Activated CD4-positive, alpha-beta T cell treated with anti-CD3 and anti-CD28 coated beads, Interleukin-2, amount 10 ng/mL, durations not matched to agents 24 days and 14 days (primary cell): ENCODE data around the gene EPS8L3. TPM values are rescaled to one million over a fixed set of nuclear protein-coding genes. Genes with fewer than 3 reads are reported as not detected.

Experiments used
- DNase-seq: peaks from one replicate; pipeline ENCODE4 v3.0.0; 2022
- H3K27ac Mint-ChIP-seq: one replicate; pipeline ENCODE4 v1.8.0; 2022; ENCODE audit warnings: mild to moderate bottlenecking, mixed read lengths
- H3K27me3 Mint-ChIP-seq: one replicate; pipeline ENCODE4 v1.8.0; 2022; ENCODE audit warnings: mixed read lengths
- H3K36me3 Mint-ChIP-seq: one replicate; pipeline ENCODE4 v1.8.0; 2022; ENCODE audit warnings: low read depth, mild to moderate bottlenecking, mixed read lengths
- H3K4me1 Mint-ChIP-seq: one replicate; pipeline ENCODE4 v1.8.0; 2021; ENCODE audit warnings: mixed read lengths
- H3K4me3 Mint-ChIP-seq: one replicate; pipeline ENCODE4 v1.8.0; 2022; ENCODE audit warnings: mild to moderate bottlenecking, moderate library complexity, mixed read lengths
- H3K9me3 Mint-ChIP-seq: one replicate; pipeline ENCODE4 v1.8.0; 2021; ENCODE audit warnings: mixed read lengths
- intact Hi-C: fragments of 100-400 bp; cut with micrococcal nuclease; formaldehyde crosslinking; loops from one replicate; pipeline ENCODE4 v1.15.1; 2023
- total RNA-seq: library from RNA; stranded (reverse); gene quantifications from 2 replicates; pipeline ENCODE4 v1.2.3, GENCODE V29; 2022

The EPS8L3 gene
- total RNA-seq, 1 donor from 2014 or later, result not detected

GRCh38 chr1:109739738-109740614 lies 23.7 kb downstream of the EPS8L3 start:
- peak; percentile 96 for DNase-seq
- intact Hi-C loops, result loop anchor here (2.0 kb wide), 1 partner anchor 53 kb away; the partner anchor contains the start of gene GSTM1
- H3K9me3 Mint-ChIP-seq, result no peaks in the 10 kb centered on the region
- peaks cover 6% of the 10 kb centered on the region for H3K4me1 Mint-ChIP-seq
- H3K27ac Mint-ChIP-seq, result peak overlapping the region; percentile 64
- H3K36me3 Mint-ChIP-seq, result no peaks in the 10 kb centered on the region
- peak overlapping the region; percentile 87 for H3K4me3 Mint-ChIP-seq
- peaks cover 30% of the 10 kb centered on the region for H3K27me3 Mint-ChIP-seq

- Mint-ChIP-seq H3K9me3 (no peaks in the 10 kb centered on the region), H3K4me1 (no peaks in the 10 kb centered on the region), H3K27ac (no peak overlapping the region), H3K27me3 (peaks cover 18% of the 10 kb centered on the region), H3K4me3 (no peak overlapping the region), H3K36me3 (no peaks in the 10 kb centered on the region)
- DNase-seq, result no peak
- intact Hi-C loops, result no loop called here
These were observed 30.4 kb downstream of the EPS8L3 start for GRCh38 chr1:109733236-109733870.

- no peaks in the 10 kb centered on the region for H3K36me3 Mint-ChIP-seq
These were observed 31.3 kb downstream of the EPS8L3 start for GRCh38 chr1:109732390-109732881.

GRCh38 chr1:109730666-109731065 lies 33.1 kb downstream of the EPS8L3 start:
- no peak overlapping the region for H3K4me3 Mint-ChIP-seq
- no peaks in the 10 kb centered on the region for H3K4me1 Mint-ChIP-seq
- intact Hi-C loops, result no loop called here
- H3K36me3 Mint-ChIP-seq, result no peaks in the 10 kb centered on the region
- no peak for DNase-seq
- H3K27ac Mint-ChIP-seq, result no peak overlapping the region
- no peaks in the 10 kb centered on the region for H3K9me3 Mint-ChIP-seq
- H3K27me3 Mint-ChIP-seq, result peaks cover 27% of the 10 kb centered on the region

More at GRCh38 chr1:109732390-109732881, 31.3 kb downstream of the EPS8L3 start:
- Mint-ChIP-seq H3K27me3 (peaks cover 14% of the 10 kb centered on the region), H3K27ac (no peak overlapping the region), H3K9me3 (no peaks in the 10 kb centered on the region), H3K4me1 (no peaks in the 10 kb centered on the region), H3K4me3 (no peak overlapping the region)
- no peak for DNase-seq
- intact Hi-C loops, result no loop called here

DNA sequence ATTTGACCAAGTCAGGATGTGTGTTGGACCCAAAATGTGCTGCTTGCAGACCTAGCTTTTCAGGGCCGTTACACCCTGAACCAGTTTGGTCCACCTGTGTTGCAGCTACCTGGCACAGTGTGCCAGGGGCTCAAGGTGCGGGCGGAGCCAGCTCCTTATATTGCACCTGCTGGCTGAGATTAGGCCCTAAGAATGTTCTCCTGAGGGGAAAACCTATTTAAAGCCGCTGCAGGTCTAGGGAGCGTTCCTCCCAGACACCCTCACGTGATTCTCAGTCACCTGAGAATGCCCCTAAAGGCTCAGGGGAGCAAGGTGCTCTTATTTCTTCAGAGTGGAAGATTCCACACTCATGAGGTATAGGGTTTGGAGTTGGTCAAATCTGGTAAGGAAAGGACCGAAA lies 34.9 kb downstream of the EPS8L3 start:
- H3K4me1 Mint-ChIP-seq, result no peaks in the 10 kb centered on the region
- no peak for DNase-seq
- H3K4me3 Mint-ChIP-seq, result no peak overlapping the region
- no peaks in the 10 kb centered on the region for H3K9me3 Mint-ChIP-seq
- no peaks in the 10 kb centered on the region for H3K36me3 Mint-ChIP-seq
- H3K27ac Mint-ChIP-seq, result no peak overlapping the region
- peaks cover 31% of the 10 kb centered on the region for H3K27me3 Mint-ChIP-seq
- intact Hi-C loops, result no loop called here

DNA sequence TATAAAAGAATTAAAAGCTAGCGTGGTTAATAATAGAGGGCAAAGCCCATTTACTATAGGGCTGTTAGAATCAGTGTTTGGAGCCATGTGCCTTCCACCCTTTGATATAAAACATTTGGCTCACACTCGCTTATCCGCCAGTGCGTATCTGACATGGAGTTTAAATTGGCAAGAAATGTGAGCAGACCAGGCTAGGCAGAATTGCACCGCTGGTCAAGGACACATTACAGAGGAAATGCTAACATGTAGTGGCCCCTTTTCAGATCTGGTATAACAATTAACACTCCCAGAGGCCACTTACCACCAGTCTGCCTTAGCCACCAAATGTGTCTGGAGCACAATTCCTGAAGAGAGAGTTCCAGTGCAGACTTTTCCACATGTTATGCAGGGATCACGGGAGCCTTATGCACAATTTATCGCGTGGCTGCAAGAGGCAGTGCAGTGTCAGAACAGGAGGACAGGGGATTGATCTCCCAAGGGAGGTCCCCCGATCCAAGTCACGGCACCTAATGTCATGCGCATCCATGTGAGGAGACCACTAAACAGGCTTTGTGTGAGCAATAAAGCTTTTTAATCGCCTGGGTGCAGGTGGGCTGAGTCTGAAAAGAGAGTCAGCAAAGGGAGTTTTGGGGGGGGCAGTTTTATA lies 36.9 kb downstream of the EPS8L3 start:
- Mint-ChIP-seq H3K27ac (no peak overlapping the region), H3K36me3 (no peaks in the 10 kb centered on the region), H3K9me3 (no peaks in the 10 kb centered on the region), H3K27me3 (peaks cover 28% of the 10 kb centered on the region), H3K4me1 (no peaks in the 10 kb centered on the region), H3K4me3 (no peak overlapping the region)
- DNase-seq, result no peak
- intact Hi-C loops, result no loop called here

DNA sequence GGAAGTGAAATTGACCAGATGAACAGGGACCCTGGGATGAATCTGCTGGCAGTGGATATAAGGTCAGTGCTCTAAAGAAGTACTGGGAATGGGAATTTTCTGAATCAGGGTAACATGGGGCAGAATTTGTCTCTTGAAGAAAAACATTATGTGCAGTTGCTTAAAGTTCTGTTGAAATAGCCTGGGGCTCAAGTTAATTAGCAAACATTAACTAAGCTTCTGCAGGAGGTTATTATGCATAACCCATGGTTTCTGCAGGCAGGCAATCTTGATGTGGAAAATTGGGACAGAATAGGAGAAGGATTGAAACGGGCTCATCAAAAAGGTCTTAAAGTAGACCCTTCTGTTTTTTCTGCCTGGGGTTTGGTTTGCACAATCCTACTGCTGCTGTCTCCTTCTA lies 37.7 kb downstream of the EPS8L3 start:
- intact Hi-C loops, result no loop called here
- H3K4me1 Mint-ChIP-seq, result no peaks in the 10 kb centered on the region
- peaks cover 30% of the 10 kb centered on the region for H3K27me3 Mint-ChIP-seq
- H3K9me3 Mint-ChIP-seq, result no peaks in the 10 kb centered on the region
- H3K36me3 Mint-ChIP-seq, result no peaks in the 10 kb centered on the region
- no peak overlapping the region for H3K4me3 Mint-ChIP-seq
- no peak overlapping the region for H3K27ac Mint-ChIP-seq
- no peak for DNase-seq

GRCh38 chr1:109725510-109725909 lies 38.2 kb downstream of the EPS8L3 start:
- intact Hi-C loops, result no loop called here
- Mint-ChIP-seq H3K4me3 (no peak overlapping the region), H3K27me3 (peaks cover 30% of the 10 kb centered on the region), H3K27ac (no peak overlapping the region), H3K36me3 (no peaks in the 10 kb centered on the region), H3K9me3 (no peaks in the 10 kb centered on the region), H3K4me1 (no peaks in the 10 kb centered on the region)
- DNase-seq, result no peak

DNA sequence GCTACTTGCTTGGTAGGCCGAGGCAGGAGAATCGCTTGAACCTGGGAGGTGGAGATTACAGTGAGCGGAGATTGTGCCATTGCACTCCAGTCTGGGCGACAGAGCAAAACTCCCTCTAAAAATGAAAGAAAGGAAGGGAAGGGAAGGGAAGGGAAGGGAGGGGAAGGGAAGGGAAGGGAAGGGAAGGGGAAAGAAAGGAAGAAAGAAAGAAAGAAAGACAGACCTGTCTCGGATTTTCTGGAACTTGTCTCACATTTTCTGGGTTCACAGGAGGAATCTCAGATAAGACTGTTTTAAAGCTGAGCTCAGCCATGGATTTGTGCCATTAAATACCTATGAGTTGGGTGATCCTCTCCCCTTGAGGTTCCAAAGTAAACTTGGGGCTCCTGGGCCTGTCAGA lies 38.8 kb downstream of the EPS8L3 start:
- no peak overlapping the region for H3K27ac Mint-ChIP-seq
- no peaks in the 10 kb centered on the region for H3K36me3 Mint-ChIP-seq
- DNase-seq, result no peak
- no peak overlapping the region for H3K4me3 Mint-ChIP-seq
- H3K9me3 Mint-ChIP-seq, result no peaks in the 10 kb centered on the region
- H3K4me1 Mint-ChIP-seq, result no peaks in the 10 kb centered on the region
- intact Hi-C loops, result no loop called here
- H3K27me3 Mint-ChIP-seq, result peaks cover 29% of the 10 kb centered on the region

DNA sequence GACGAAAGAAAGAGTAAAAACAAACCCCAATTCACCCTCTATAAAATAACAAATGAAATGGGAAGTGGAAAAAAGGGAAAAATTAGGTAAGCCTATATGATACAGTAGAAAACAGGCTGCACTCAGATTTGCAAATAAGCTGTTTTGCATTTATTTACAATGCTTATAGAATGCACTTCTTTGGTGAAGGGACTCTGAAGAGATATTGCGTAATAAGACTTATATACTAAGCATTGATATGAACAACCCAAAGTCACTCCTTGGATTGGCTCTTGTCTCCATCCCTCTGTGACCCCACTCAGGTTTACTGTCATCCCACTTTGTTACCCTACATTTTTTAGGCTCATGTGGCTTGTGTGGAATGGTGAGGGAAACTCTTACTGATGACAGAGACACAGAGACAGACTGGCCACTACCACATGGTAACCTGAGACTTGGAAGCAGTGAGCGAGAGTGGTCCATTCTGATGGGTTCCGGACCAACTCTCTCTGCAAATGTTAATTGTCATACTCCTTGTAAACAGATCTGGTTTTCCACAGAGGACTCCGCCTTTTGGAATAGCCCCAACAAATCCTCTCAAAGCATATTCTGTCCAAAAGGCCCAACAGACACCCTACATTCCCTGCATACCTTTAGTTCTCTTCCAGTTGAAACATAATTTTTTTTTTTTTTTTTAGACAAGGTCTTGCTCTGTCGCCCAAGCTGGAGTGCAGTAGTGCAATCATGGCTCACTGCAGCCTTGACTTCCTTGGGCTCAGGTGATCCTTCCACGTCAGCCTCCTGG lies 40.6 kb downstream of the EPS8L3 start:
- H3K9me3 Mint-ChIP-seq, result no peaks in the 10 kb centered on the region

DNA sequence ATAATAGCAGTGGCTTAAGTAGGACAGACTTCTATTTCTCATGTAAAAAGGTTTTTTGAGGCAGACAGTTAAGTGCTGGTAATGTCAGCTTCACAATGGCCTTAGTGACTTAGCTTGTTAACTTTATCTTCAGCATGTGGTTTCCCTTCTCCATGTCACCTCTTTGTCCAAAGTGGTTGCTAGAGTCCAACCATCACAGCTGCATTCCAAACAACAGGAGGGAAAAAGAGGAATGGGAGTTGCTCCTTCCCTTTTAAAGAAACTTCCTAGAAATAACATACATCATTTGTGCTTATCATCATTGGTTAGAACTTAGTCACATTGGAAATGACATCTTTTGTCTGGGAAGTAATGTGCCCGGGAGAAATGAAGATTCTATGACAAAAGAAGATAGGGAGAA lies 41.8 kb downstream of the EPS8L3 start:
- no peak for DNase-seq
- no peak overlapping the region for H3K27ac Mint-ChIP-seq
- intact Hi-C loops, result no loop called here
- no peak overlapping the region for H3K4me3 Mint-ChIP-seq
- H3K27me3 Mint-ChIP-seq, result peaks cover 16% of the 10 kb centered on the region
- H3K4me1 Mint-ChIP-seq, result peaks cover 3% of the 10 kb centered on the region
- H3K36me3 Mint-ChIP-seq, result no peaks in the 10 kb centered on the region
- H3K9me3 Mint-ChIP-seq, result no peaks in the 10 kb centered on the region

More for the DNA sequence above, 40.6 kb downstream of the EPS8L3 start:
- no peak for DNase-seq
- Mint-ChIP-seq H3K4me1 (peaks cover 3% of the 10 kb centered on the region), H3K27ac (no peak overlapping the region), H3K27me3 (peaks cover 21% of the 10 kb centered on the region), H3K36me3 (no peaks in the 10 kb centered on the region), H3K4me3 (no peak overlapping the region)
- intact Hi-C loops, result no loop called here

GRCh38 chr1:109721042-109721441 lies 42.7 kb downstream of the EPS8L3 start:
- Mint-ChIP-seq H3K4me1 (peaks cover 3% of the 10 kb centered on the region), H3K27me3 (peaks cover 11% of the 10 kb centered on the region), H3K27ac (no peak overlapping the region)

DNA sequence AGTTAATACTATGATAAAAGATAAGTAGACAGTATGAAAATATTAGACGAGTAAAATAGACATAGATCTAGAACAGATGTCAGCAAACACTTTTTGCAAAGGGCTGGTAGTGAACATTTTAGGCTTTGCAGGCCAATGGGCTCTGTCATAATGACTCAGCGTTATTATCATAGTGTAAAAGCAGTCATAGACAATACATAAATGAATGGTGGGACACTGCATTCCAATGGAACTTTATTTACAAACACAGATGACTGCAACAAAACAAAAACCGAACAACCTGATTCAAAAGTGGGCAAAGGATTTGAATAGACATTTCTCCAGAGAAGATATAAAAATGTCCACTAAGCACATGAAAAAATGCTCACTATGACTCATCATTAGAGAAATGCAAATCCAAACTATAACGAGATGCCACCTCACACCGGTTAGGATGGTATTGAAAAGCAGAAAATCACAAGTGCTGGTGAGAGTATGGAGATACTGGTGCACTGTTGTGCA lies 44.3 kb downstream of the EPS8L3 start:
- Mint-ChIP-seq H3K27ac (no peak overlapping the region), H3K27me3 (peaks cover 3% of the 10 kb centered on the region), H3K4me1 (peaks cover 3% of the 10 kb centered on the region), H3K36me3 (no peaks in the 10 kb centered on the region), H3K4me3 (no peak overlapping the region), H3K9me3 (no peaks in the 10 kb centered on the region)
- DNase-seq, result no peak
- intact Hi-C loops, result no loop called here

More at GRCh38 chr1:109721042-109721441, 42.7 kb downstream of the EPS8L3 start:
- no peaks in the 10 kb centered on the region for H3K9me3 Mint-ChIP-seq
- no peak overlapping the region for H3K4me3 Mint-ChIP-seq
- H3K36me3 Mint-ChIP-seq, result no peaks in the 10 kb centered on the region
- intact Hi-C loops, result no loop called here
- no peak for DNase-seq
